ENCODE data around the gene NOL7.

Gene NOL7

DNA sequence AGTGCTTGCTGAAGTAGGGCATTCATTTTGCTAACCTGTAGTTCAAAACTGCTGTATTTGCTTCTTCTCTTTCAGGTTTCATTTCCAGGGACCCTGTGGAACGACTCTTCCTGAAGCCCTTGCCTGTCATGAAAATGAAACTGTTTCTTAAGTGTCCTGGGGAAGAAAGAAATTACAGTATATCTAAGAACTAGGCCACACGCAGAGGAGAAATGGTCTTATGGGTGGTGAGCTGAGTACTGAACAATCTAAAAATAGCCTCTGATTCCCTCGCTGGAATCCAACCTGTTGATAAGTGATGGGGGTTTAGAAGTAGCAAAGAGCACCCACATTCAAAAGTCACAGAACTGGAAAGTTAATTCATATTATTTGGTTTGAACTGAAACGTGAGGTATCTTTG is 3.4 kb upstream of the NOL7 start:
- TF ChIP-seq, protein P1, sequence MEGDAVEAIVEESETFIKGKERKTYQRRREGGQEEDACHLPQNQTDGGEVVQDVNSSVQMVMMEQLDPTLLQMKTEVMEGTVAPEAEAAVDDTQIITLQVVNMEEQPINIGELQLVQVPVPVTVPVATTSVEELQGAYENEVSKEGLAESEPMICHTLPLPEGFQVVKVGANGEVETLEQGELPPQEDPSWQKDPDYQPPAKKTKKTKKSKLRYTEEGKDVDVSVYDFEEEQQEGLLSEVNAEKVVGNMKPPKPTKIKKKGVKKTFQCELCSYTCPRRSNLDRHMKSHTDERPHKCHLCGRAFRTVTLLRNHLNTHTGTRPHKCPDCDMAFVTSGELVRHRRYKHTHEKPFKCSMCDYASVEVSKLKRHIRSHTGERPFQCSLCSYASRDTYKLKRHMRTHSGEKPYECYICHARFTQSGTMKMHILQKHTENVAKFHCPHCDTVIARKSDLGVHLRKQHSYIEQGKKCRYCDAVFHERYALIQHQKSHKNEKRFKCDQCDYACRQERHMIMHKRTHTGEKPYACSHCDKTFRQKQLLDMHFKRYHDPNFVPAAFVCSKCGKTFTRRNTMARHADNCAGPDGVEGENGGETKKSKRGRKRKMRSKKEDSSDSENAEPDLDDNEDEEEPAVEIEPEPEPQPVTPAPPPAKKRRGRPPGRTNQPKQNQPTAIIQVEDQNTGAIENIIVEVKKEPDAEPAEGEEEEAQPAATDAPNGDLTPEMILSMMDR (IDR thresholded peaks at IDR 0.05; ENCODE audit: low read depth, low read length, missing control alignments): no peak
- no peak overlapping the region for H3K4me3 ChIP-seq (replicated peaks; ENCODE audit: low read depth, low read length)
- no peak for DNase-seq (ENCODE audit: extremely low read depth, low read depth)

DNA sequence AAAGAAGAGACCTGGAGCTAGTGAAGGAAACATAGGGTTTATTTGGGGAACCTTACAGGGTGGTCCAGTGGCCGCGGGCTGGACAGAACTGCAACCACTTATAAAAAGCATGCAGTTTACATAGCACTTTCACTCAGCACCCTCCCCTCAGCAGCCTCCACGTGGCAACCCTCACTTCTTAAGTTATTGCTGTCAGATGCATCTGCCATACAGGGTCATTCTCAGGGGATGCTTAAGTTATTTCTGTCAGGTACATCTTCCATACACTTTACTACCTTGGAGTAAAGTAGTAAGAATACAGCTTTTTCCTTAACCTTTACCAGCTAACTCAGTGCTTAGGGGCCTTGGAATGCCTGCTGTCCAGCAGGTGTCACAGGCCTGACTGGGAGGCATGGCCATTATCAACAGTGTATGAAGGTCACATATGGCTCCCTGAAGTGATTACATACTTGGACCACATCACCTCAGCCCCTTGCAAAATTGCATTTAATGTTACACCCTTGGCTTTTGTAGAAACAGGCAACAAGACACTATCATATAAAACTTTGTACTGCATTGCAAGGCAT is 2.0 kb upstream of the NOL7 start:
- TF ChIP-seq, protein P1 (IDR thresholded peaks at IDR 0.05; ENCODE audit: low read depth, low read length, missing control alignments): no peak

GRCh38 chr6:13614126-13614925 is 809 bp upstream of the NOL7 start:
- TF ChIP-seq, protein P1 (IDR thresholded peaks at IDR 0.05; ENCODE audit: low read depth, low read length, missing control alignments): no peak
- DNase-seq (ENCODE audit: extremely low read depth, low read depth): no peak

More for the DNA sequence above, 2.0 kb upstream of the NOL7 start:
- H3K4me3 ChIP-seq (replicated peaks; ENCODE audit: low read depth, low read length): peak overlapping the region; percentile 99; the same call in 1 of the 2 replicates
- no peak for DNase-seq (ENCODE audit: extremely low read depth, low read depth)

DNA sequence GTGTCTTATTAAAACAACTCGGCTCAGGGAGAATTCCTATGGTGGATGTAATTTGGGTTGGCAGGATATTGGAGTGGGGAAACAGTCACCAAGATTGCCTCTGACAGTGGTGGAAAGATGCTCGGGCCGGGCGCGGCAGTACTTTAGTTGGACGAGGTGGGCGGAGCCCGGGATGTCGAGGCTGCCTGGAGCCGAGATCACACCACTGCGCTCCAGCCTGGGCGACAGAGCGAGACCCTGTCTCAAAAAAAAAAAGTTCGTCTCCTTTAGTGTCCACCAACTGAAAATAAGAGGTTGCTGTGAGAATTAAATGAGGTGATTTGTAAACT is 621 bp downstream of the NOL7 start:
- TF ChIP-seq, protein P1 (IDR thresholded peaks at IDR 0.05; ENCODE audit: low read depth, low read length, missing control alignments): no peak
- DNase-seq (ENCODE audit: extremely low read depth, low read depth): no peak
- peak overlapping the region; percentile 99 for H3K4me3 ChIP-seq (replicated peaks; ENCODE audit: low read depth, low read length)

More at GRCh38 chr6:13614126-13614925, 809 bp upstream of the NOL7 start:
- H3K4me3 ChIP-seq (replicated peaks; ENCODE audit: low read depth, low read length): peak overlapping the region; percentile 99

GRCh38 chr6:13617066-13617465 is 1.9 kb downstream of the NOL7 start:
- no peak for DNase-seq (ENCODE audit: extremely low read depth, low read depth)
- TF ChIP-seq, protein P1 (IDR thresholded peaks at IDR 0.05; ENCODE audit: low read depth, low read length, missing control alignments): no peak
- H3K4me3 ChIP-seq (replicated peaks; ENCODE audit: low read depth, low read length): peak overlapping the region; percentile 99

- H3K4me3 ChIP-seq (replicated peaks; ENCODE audit: low read depth, low read length): no peak overlapping the region
- DNase-seq (ENCODE audit: extremely low read depth, low read depth): peak; percentile 40
- TF ChIP-seq, protein P1 (IDR thresholded peaks at IDR 0.05; ENCODE audit: low read depth, low read length, missing control alignments): peak; percentile 61
Observed at GRCh38 chr6:13624871-13625288, 9.7 kb downstream of the NOL7 start.
